NCI-H748 treated with DMSO at 0.1 percent for 48 hours (cell line): Measurements from ENCODE around the gene CD300C.
"Not testable (repeated sequence)": the region's sequence is repeated elsewhere in the genome, so short reads cannot be mapped to it uniquely, and the experiment has no call there.

Experiments
- DNase-seq: peaks from one replicate; lab custom pipeline; 2025; lab: John Stamatoyannopoulos, UW

Gene CD300C

DNA sequence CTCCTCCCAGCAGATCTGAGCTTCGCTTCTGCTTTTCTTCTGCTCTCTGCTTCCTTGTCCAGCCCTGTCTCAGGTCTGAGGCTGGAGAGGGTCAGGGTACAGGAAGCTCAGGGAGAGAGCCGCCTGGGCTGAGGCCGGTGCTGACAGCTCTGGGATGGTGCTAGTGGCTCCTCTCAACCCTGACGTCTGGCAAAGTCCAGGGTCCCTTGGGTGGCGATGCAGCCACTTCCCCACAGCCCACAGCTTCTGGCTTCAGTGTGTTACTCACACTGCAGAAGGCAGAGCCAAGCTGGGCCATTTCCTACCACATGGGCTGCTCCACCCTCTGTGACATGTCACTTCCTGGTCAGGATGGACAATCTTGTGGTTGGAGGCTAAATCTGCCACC is at the start of gene CD300C:
CD300C (minus strand) TSS at position 273 of the 388 bp plus-strand sequence. CDS start 333 bp downstream, outside the sequence.
- no peak for DNase-seq

DNA sequence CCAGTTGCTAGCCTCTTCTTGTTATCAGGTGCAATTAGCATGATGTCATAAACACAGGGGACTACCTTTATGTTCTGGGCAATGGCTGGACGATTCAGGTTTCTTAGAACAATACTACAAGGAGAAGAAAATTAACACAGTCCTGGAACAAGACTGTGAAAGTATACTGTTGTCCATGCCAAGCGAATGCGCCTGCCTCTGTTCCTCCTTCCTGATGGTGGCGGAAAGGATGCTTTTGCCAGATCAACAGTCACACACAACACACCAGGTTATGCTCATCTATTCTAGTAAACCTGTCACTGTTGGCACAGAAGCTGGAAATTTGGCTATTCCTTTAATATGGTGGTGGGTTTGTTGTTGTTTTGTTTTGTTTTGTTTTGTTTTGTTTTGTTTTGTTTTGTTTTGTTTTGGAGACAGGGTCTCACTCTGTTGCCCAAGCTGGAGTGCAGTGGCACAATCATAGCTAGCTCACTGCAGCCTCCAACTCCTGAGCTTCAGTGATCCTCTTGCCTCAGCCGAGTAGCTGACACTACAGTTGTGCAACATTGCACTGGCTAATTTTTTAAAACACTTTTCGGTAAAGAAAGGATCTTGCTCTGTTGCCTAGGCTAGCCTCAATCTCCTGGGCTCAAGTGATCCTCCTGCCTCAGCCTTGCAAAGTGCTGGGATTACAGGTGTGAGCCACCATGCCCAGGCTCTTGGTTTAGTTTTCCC is 49.3 kb upstream of the CD300C start:
- no peak for DNase-seq

DNA sequence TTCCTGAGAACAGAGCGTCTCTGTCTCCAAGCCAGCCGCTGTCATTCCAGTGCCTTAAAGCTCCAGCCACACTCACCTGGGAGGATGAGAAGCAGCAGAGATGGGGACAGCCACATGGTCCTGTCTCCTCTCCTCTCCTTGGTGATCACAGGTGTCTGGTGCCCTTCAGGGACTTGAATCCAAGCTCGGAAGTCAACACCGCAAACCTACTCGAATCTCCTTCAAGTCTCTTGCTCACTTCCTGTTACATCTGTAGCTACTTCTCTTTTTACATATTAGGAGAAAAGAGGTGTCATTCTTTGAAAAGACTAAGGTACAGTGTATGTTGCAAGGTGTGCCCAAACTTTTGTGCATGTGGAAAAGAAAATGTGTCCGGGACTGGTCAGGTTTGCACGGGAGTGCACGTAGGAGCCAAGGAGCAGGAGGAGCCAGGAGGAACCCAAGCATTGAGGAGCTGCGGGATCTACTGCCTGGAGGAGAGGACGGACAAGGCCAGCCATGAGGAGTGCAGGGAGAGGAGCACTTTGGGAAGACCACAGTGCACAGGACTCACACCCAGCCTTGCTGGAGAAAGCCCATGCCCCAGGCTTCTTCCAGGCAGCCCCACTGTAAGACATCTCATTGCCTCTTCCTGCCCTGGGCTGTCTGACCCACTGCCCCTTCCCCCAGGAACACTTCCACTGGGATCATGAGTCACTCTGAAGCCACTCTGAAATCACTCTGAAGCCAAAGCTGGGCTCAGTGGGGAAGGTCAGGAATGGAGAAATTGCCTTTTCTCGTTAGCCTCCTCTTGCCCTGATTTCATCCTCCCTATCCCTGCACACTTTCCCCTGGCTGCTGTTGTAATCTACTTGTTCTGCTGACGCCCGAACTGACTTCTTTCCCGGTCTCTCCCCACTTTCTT is 46.4 kb upstream of the CD300C start, which contains the start of gene CD300LD:
CD300LD (minus strand) TSS at position 197 of the 904 bp plus-strand sequence; CDS start at position 116, 81 bp downstream.
- DNase-seq, result no peak

DNA sequence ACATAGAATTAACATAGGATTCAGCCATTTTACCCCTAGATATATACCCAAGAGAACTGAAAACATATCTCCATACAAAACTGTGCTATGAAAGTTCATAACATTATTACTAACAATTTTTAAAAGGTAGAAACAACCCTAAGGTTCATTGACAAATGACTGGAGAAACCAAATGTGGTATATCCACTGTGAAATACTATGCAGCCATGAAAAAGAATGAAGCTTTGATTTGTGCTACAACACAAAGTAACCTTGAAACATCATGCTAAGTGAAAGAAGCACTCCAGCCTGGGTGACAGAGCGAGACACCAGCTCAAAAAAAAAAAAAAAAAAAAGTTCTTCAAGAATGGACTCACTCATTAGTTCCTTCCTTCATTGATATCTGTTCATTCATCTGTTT is 45.6 kb upstream of the CD300C start:
- no peak for DNase-seq

DNA sequence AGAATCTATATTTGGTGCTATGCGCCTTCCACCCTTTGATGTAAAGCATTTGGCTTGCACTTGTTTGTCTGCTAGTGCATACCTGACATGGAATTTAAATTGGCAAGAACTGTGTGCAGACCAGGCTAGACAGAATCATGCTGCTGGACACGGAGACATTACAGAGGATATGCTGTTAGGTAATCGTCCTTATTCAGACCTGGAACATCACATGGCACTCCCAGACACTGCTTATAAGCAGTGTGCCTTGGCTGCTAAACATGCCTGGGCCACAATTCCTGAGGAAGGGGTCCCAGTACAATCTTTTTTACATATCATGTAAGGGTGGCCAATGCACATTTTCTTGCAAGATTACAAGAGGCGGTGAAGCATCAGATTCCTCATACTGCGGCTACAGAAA is 39.8 kb upstream of the CD300C start:
- no peak for DNase-seq

DNA sequence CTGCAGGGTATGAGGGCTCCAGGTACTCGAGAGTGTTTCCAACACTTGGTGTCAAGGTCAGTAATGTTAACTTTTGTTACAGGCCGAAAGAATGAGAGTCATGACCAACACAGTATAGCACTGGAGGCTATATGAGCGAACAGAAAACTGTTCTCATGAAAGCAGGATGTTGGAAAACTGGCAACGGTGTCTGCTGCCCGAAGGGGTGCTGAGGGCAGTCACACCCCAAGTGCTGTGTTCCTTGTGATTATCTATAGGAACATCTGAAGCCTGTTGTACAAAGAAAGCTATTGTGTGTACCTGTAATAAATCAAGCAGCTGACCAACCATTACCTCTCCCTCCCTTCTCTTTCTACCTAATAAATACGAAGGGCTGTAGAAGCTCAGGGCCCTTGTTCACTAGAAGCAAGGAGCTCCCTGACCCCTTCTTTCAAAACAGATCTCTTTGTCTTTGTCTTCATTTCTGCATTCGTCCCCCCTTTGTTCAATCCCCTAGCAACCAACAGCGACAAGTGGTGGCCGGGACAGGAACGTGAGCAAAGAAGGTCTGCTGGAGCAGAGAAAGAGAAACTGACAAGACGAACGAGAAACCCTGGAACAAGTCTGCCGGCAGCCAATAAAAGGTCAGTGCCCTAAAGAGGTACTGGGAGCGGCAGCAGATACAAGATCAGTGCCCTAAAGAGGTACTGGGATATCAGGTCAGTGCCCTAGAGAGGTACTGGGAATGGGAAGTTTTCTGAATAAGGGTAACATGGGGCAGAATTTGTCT is 38.6 kb upstream of the CD300C start:
- no peak for DNase-seq

DNA sequence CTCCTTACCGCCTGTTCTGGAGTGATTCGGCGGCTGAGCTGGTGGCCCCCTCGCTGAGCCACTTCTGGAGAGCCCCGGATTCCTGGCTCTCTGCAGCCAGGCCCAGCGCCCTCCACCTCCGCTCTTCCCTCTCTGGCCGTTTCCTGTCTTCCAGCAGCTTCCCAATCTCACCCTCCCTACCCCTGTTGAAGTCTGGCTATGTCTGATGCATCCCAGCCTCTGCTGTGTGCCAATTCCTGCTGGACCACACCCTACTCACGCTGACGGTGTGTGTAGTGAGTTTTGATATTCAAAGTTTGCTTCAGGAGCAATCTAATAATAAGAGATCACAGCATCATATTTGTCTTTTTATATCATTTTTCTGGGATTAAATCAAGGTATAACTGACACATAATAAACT is 36.7 kb upstream of the CD300C start:
- no peak for DNase-seq

DNA sequence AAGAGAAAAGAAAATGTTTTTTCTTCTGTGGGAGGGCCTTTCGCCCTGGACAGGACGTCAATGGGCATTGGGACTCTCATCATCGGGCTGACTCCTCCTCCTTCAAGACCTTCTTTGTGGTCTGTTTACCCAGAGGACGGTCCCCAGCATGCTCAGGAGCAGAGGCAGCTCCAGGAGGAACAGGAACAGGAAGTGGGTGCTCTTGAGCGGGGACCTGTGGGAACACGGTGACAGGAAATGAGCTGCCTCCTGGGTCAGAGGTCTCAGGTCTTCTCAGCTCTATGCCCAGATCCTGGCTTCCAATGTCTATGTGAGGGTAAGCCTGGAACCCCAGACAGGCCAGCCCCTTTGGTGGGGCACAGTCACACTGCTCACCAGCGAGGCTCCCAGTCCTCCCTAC is 34.0 kb upstream of the CD300C start:
- no peak for DNase-seq

DNA sequence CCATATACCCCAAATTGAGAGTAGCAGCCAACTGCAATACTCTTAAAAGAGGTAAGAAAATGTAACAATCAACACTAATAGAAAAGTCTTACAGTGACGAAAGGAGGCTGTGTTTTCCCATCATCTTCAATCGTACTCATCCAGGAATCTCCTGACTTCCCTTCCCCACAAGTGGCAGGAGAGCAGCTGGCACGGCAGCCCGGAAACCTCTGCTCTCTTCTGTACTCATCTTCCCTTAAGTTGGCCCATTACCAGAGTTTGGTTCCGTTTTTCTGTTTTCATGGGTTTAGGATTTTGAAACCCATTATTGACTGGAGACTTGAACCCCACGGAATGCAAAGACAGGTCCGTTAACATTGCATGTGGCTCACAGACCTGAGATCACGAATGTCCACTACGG is 33.1 kb upstream of the CD300C start:
- DNase-seq, result no peak

DNA sequence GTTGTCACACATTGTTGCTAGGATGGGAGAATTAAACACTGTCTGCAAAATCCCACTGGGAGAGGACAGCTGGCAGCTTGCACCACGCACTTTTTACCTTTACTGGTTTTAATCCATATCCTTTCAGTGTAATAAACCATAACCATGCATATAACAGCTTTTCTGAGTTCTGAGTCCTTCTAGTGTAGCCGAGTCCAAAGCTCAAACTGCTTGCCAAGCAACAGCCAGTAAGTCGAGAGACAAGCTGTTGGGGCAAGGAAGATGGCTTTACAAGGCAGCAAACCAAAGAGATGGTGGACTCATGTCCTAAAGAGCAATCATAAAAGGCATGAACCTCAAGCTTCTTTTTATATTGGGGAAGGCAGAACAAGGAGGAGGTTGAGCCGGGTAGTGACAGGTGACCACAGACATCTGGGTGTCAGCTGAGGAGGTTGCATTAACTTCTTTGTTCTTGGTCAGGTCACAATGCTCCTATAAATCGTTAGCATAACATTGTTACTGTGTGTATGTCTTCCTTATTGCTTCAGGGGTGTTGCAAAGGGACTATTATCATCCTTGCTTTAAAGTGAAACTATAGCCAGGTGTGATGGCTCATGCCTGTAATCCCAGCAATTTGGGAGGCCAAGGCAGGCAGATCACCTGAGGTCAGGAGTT is 28.7 kb upstream of the CD300C start:
- DNase-seq, result no peak

DNA sequence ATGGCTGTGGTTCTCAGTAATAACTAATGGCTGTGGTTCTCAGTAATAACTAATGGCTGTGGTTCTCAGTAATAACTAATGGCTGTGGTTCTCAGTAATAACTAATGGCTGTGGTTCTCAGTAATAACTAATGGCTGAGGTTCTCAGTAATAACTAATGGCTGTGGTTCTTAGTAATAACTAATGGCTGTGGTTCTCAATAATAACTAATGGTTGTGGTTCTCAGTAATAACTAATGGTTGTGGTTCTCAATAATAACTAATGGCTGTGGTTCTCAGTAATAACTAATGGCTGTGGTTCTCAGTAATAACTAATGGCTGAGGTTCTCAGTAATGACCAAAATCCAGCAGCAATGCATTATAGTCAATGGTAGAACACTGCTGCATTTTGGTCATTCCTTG is 27.7 kb upstream of the CD300C start:
- DNase-seq, result not testable (repeated sequence)

DNA sequence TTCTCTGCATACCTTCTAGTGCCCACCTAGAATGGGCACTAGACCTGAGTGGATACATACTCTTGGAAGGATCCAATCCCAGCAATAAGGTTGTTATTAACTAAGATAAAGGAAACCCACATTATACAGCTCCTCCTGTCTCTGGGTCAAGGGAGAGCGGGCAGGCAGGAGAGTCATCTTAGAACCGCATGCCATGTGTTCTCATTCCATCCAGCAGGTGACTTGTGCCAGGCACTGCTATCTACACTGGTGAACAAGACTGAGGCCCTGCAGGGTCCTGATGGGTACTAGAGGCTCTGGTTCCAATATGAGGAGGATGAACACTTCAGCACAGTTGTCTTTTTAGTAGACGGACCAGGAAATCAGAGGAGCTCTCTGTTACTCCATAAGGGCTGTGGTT is 27.3 kb upstream of the CD300C start:
- no peak for DNase-seq

DNA sequence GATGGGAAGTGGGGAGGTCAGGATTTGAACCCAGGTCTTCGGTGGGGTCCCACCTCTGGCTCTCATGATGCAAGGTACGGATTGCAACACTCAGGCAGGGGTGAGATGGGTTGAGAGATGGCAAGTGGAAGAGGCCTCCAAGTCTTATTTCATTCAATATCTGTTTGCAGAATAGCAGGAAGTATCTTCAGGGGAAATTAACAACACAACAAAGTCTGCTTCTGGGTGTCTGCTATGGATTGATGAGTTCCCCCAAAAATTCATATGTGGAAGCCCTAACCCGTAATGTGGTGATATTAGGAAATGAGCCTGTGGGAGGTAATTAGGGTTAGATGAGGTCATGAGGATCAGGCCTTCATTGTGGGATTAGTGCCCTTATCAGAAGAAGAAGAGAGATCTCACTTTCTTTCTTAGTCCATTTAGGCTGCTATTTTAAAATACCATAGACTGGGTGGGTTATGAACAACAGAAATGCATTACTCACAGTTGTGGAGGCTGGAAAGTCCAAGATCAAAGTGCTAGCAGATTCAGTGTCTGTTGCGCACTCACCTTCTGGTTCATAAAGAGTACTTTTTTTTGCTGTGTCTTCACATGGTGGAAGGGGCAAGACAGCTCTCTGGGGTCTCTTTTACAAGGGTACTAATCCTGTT is 25.8 kb upstream of the CD300C start:
- no peak for DNase-seq

DNA sequence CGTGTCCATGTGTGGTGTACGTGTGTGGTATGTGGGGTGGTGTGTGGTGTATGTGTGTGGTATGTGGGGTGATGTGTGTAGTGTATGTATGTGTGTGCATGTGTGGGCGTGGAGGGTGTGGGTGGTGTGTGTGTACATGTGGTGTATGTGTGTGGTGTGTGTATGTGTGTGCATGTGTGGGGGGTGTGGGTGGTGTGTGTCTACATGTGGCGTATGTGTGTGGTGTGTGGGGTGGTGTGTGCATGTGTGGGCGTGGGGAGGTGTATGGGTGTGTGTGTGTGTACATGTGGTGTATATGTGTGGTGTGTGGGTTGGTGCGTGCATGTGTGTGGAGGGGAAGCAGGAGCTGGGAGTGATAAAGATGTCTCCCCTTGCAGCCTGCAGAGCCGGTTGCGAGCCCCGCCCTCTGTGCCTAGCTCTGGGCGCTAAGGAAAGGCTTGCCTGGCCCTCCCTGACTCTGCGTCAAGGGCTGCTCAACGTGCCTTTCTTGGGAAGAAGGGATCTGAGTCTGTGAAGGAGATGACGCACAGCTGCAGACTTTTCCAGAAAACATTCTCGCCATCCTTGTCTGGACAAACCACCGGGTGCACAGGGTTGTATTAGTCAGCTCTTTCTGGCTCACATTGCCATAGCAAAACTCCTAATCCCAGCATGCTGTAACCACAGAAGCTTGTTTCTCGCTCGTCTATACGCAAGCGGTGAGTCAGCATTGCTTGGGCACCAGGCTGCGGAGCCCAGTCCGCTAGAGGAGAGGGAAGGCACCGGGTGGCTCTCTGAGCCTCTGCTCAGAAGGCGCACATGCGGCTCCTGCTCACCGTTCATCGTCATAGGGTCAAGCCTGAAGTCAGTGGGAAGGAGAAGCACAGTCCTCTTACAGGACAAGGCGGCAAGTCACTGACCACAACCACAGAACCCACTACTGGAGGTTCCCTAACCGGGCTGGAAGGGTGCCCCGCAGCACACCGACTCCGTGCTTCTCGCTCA is 23.4 kb upstream of the CD300C start:
- DNase-seq, result no peak

DNA sequence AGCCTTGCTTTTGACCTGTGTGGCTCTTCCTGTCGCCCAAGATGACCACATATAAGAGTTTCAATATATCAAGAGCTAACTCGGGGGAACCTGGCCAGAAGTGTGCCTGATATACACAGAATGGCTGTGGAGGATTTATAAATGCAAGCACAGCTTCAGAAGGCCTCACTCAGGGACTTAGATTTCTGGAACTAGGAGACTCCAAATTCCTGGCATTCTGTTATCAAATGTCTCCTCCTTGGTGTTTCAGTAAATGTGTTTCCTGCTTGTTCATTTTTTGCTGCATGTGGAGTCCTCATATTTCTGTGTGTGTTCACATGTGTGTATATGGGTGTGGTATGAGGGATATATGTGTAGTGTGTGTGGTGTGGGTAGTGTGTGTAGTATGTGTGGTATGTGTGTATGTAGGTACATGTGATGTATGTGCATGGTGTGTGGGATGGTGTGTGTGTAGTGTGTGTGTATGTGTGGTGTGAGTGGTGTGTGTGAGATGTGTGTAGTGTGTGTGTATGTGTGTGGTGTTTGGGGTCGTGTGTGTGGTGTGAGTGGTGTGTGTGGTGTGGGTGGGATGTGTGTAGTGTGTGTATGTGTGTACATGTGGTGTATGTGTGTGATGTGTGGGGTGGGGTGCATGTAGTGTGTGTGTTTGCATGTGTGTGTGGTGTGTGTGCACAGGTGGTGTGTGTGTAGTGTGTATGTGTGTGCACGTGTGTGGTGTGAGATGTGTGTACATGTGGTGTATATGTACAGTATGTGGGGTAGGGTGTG is 22.4 kb upstream of the CD300C start:
- no peak for DNase-seq

DNA sequence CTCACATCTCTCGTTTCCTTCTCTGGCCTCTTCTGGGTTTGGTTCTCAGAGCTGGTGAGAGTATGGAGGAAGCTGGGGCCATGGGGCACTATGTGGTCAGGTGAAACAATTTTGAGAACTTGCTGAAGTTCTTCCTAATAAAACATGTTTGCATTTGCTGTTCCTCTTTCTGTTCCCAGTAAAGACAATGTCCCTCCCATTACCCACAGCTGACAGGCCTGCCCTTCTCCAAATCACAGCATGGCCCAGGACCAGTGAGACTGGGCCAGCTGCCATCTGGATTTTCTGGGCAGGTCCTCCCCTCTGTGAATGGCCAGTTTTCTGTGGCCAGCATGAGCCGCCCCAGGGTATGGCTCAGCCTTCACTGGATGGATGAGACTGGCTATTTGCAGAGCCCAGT is 21.5 kb upstream of the CD300C start, which contains the start of gene CD300H:
CD300H (minus strand) TSS at position 113 of the 400 bp plus-strand sequence.
- DNase-seq, result no peak

DNA sequence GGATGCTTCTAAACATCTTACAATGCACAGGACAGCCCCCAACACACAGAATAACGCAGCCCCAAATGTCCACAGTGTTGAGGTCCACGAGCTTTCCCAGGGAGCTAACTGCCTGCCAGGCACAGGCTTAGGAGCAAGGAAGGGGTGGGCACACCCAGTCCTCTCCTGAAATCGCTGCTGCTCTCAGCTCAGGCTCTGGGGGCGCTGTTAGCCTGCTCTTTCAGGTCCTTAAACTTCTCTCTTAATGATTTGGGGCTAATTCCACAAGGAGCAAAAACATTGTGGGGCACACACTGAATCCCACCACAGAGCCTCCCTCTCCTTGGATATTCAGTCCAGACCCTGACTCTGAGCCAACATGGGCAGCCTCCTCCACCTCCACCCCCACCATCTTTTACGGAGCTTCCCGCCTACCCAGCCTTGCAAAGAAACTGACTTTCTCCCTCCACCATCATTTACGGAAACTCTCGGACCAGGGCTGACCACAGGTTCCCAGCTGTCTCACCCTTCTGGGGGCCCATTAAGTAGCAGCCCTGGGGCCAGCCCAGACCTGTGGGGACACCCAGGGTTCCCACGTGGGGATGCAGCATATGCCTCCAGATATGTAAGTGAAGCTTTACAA is 20.3 kb upstream of the CD300C start:
- no peak for DNase-seq

DNA sequence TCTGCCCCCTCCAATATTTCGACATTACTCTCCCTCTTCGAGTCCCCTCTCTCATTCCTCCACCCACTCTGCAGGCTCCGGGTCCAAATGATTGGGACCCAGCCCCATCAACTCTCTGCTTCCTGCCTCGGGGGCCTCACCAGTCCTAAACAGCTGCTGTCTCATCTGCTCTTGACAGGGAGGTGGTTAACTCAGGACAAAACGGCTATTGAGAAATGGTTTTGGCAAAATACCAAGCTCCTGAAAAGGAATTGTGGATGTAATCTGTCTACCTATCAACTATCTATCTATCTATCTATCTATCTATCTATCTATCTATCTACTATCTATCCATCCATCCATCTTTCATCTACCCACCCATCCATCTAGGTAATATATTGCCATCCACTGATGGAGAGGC is 19.2 kb upstream of the CD300C start:
- DNase-seq, result no peak

DNA sequence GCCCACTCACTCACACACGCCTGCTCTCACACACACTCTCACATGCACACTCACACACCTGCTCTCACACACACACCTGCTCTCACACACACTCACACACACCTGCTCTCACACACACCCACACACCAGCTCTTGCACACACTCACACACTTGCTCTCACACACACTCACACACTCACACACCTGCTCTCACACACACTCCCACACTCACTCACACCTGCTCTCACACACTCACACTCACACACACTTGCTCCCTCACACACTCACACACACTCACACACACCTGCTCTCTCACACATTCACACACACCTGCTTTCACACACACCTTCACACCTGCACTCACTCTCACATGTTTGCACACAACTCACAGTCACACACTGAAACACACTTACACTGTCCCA is 17.4 kb upstream of the CD300C start:
- no peak for DNase-seq
